Stimulated activated CD4-positive, alpha-beta T cell treated with anti-CD3 and anti-CD28 coated beads, Interleukin-2, amount 100 ng/mL, for 48 hours (primary cell): Measurements from ENCODE around the gene SLF2.
"Not testable (repeated sequence)": the region's sequence is repeated elsewhere in the genome, so short reads cannot be mapped to it uniquely, and the experiment has no call there.

Experiments
- DNase-seq, 2 donors: peaks; one replicate each; pipeline ENCODE4 v3.0.0-alpha.2; 2020

Gene SLF2

DNA sequence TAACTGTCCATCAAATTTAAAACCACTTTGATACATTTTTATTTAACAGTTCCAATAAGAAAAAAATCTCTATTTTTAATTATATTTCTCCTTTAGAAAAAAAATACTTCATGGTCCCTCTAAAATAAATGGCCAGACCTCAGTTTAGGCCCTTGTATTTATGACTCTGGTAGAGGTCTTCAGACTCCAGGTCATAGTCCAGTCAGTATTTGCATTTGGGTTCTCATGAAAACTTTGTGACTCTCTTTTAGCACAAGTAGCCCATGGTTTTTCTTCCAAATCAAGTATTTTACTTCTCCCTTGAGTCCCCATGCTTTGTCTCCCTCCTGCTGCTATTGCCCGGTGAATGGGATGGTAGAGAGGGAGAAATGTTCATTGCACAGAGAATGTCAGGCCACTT, 51.1 kb downstream of the SLF2 start:
- no peak for DNase-seq

DNA sequence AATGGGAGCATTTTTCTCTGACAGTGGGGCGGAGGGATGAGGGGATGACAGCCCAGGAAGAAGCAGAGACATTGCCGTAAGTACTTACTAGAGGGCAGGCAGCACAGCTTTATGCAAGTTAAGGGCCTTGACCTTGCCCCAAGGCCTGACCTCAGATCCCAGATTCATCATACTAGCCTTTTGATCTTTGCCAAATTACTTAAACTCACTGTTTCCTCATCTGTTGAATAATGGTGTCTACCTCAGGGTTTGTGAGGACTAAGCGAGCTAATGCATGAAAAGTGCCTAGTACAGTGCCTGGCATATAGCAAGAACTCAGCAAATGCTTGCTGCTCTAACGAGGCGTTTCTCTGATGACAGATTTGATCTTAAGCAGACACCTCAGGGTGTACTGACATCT, 53.1 kb downstream of the SLF2 start:
- DNase-seq = no peak

DNA sequence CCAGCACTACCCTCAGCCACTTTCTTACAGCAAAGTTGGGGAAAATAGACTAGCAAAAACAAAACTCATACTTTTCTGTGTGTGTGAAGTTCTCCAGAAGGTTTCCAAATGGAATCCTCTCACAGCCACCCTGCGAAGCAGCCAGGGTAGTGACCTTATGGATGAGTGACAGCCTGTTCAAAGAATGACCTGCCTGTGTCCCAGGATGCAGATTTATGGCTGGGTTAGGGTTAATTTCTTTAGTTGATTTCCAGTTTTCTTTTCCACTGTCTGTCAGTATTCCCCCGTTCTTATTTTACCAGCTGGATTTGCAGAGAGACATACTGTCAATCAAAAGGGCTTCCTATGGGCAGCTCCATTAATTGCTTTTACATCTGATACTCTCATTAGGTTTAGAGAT, 54.1 kb downstream of the SLF2 start:
- DNase-seq = no peak

DNA sequence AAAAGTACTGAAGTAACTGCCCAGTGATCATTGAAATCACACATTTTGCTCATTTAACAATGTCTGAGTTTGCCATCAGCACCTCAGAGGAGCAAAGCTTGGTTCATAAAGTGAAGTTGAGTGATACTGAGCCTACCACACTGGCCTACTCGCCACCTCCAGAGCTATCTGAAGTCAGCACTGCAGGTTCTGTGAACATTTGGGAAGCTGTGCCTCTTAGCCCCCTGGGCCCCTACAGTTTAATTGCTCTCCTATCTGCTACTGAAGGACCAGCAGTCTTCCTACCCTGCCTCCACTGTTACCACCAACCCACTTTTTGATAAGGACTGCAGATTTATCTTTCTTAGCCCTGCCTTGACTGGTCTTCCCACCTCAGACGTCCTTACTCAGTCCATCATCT, 54.6 kb downstream of the SLF2 start:
- DNase-seq = no peak

DNA sequence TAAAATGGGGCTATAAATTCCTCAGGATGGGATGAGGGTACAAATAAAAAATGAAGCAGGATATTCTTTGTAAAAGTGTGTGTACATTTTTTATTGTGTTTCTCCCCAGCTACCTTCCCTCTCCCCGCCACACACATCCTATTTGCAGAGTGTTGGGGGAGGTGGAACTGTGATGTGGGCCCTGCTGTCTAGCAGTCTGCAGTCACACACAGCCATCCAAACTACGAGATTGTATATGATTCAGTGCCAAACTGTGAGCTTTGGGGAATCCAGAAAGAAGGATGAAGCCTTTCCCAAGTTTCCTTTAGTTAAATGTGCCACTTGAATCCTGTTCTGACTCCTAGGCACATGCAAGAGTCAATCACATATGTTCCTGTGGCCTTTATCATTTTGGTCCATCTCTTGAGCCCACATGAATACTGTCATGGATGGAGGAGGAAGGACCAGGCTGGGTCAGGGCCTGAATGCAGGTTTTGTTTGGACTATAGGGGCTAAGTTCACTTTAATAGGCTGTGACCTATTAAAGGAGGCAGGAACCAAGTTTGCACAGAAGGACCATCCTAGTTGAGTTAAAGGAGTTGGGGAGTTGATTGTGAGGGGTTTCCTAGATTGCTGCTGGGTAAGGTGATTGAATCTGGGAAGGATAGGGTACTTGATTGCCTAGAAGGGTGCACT, 55.4 kb downstream of the SLF2 start:
- no peak for DNase-seq

DNA sequence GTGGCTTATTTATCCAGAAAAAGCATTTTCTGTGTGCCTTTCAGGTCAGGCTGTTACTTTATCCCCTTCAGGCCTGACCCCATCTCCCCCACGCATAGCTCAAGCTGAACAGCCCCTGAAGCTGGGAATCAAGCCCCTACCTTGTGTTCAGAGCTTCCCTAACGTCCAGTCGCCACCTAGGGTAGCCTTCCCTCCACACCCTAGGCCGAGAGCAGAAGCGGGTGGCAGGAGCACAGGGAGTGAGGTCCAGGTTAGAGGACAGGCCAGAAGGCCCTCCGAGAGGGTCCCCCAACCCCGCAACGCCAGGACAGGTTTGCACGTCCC, 56.1 kb downstream of the SLF2 start:
- DNase-seq = no peak

DNA sequence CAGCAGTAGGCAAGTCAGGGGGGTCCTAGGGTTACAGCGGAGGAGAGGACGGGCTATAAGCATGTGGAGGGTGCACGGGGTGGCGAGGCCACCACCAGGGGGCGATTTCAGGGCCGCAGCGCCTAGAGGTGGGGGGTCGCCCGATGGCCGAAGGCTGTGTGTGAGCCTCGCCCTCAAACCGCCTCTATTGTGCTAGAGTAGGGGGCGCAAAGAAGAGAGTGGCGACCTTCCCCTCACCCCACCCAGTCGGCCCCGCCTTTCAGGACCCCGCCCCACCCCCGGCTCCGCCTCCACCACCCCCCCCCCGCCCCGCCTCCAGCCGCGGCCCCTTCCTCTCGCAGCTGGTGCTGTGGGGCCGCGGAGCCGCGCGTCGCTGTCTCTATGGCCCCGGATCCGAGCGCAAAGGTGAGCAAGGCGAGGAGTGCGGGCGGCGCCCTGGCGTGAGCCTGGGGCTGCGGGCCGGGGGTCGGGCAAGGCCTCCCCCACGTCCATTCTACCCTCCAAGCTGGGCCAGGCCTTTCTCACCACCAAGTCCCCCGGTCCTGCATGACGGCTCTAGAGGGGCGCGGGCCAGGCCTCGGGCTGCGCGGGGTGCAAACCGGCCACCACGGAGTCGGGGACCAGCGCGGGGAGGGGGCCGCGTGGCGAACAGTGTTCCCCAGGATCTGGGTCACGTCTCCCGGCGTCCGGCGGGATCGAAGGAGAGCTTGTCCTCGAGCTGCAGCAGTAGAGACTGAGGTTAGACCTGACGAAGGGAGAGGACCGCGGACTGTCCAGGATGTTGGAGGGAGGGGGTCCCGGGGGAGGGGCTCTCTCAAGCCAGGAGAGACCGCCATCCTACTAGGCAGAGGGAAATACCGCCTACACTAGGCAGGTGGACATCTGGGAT, 56.7 kb downstream of the SLF2 start, which contains the start of gene SEMA4G:
TSS of gene SEMA4G (plus strand) at position 318 of the 889 bp plus-strand sequence. CDS start 3,409 bp downstream, outside the sequence.
- peak; percentile 42 to 45 for DNase-seq

DNA sequence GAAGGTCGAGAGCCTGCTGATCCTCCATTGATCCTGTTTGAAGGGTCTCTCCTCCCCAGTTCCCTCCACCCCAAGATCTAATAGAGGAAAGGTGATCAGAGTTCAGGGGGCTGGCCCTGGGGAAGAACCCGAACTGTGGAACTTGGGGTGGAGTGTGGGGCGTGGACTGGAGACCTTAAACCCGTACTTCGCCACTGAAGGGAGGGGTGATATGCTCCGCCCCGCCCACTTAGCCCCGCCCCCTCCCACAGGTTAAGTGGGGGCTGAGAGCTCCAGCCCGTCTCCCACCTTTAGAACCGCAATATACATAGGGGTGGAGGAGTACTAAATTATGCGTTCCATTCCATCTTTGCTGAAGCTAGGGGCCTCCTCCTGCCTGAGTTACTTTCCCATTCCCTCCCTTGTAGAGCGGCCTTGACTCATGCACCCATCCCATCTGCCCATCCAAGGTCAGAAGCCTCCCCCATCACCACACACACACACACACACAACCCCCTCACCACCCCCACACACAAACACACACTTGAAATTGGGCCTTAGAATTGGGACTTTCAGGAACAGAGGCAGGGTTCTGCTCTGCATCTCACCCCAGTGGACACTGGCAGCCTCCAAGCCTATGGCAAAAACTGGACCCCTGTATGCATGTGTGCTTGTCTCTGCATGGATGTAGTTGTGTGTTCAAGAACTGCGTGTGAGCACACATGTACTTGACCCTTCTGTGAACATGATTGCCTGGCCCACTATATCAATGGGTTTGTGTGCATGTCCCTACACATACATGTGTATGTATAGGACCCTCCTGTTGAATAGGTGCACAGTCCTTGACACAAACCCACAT, 57.5 kb downstream of the SLF2 start:
- no peak for DNase-seq

DNA sequence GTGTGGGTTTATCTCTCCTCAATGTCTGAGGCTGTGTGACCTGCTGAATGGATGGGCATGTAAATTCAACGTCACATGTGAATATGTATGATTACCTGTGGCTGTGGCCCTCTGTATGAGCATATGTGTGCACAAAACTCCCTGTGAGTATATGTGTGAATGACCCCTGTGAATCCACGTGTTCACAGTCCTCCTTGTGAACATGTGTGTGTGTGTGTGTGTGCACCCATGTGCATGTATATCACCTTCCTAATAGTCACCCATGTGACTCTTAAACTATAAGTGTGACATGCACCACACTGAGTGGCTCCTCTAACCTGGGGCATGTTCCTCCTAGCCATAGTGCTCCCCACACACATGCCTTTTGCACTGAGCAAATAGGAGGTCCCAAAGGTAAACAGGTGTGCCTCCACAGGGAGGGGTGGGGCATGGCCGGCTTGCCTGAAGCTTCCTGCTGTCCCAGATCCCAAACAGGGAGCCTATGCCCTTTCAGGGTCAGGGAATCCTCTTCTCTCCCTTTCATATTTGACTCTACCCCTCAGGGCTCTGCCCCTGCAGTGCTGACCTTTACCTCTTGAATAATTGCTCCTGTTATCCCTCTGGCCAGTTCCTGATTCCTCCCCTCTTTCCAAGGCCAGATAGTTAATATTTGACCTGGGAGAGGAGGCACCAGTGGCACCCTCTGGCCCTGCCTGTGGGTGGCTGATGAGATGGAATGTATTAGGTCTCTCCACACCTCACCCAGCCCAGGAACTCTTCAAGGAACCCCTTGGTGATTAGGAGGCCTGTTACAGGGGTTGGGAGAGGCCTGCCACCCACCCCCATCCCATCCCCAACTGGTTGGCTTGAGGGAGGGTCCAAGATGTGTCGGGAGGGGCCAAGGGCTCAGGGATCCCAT, 58.4 kb downstream of the SLF2 start:
- DNase-seq = no peak

DNA sequence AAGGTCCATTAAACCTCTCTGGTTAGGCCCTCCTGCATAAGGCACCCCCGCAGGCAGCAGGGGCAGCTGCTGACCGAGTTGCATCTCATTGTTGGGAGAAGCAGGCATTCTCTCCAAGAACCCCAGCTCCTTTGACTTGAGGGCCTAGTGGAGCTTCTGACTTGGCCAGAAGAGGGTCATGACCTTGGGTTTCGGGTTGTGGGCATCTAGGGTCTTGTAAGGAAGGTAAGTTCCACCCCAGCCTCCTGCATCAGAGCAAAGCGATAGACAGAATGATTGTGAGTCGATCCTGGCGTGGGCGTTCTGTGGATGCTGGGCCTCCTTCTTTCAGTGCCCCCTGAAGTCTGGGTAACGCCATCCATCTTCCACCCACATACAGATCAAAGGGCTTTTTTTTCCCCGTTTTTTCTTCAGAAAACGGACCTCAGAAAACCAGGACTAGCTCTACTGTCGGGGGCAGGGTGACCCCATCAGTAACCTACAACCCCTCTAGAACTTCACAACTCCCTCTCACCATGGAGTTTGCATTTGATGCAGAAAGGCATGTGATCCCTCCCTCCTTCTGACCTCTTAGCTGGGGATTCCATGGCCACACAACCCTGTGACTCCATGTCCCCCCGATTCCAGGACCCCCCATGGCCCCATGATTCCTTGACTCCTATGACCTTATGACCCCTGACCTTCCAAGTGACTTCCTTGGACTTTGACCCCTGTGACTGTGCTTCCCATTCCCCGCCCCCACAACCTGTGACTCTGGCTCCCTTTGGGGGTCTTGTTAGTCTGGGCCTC, 59.5 kb downstream of the SLF2 start:
- DNase-seq = no peak

DNA sequence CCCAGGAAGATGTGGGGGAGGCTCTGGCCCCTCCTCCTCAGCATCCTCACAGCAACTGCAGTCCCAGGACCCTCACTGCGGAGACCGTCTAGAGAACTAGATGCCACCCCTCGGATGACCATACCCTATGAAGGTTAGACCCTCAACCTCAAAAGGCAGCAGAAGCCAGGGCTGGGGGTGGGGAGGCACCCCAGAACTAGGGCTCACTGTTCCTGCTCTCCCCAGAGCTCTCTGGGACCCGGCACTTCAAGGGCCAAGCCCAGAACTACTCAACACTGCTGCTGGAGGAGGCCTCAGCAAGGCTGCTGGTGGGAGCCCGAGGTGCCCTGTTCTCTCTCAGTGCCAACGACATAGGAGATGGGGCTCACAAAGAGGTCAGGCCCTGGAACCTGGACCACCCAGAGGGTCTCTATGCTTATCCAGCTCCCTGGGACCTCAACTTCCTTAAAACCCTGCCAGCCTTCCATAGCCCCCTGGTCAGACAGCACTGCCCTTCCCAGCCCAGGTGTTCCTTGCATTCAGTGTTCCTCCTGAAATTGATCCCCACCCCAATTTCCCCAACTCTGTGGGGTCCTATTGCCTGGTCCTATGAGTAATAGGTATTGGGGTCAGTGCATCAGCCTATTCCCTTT, 60.3 kb downstream of the SLF2 start:
- DNase-seq = no peak

DNA sequence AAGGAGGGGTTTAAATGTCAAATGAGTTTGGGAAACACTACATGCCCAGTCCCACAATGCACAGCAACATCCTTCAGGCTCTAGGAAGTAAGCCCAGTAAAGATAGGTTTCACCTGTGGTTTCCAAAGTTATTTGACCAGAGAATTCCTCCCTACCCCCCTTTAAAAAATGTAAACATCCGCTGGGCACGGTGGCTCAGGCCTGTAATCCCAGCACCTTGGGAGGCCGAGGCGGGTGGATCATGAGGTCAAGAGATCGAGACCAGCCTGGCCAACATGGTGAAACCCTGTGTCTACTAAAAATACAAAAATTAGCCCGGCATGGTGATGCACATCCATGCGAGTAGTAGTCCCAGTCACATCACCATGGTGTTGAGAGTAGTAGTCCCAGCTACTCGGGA, 62.6 kb downstream of the SLF2 start:
- DNase-seq = not testable (repeated sequence)

DNA sequence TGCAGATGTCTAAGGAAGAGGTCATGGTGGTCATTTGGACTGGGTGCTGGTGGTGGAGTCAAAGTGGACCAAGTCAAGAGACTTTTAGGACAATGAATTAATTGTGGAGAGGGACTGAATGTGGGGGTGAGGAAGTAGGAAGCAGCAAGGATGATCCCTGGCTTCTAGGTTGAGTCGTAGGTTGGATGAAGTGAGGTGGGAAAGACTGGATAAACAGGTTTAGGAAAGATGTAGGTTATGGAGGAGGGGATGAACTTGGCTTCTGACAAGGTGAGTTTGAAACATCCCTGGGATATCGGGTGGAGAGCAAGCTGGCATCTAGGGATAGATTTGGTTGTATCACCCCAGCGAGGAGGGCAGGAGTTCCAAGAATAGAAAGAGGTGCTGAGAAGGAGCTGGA, 64.1 kb downstream of the SLF2 start:
- DNase-seq = no peak

DNA sequence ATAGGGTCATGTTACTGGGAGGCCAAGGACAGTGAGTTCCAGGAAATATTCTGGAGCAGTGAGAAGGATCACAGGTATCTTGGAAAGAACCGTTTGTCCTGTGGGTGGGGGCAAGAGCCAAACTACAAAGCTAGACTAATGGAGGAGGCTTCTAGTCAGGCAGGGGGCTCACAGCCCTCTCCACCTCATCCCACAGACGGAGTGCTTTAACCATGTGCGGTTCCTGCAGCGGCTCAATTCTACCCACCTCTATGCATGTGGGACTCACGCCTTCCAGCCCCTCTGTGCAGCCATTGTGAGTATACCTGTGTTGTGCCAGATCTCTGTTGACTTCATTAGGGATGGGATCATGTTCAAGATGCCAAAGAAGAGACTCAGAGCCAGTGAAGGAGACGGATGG, 64.7 kb downstream of the SLF2 start:
- no peak for DNase-seq

DNA sequence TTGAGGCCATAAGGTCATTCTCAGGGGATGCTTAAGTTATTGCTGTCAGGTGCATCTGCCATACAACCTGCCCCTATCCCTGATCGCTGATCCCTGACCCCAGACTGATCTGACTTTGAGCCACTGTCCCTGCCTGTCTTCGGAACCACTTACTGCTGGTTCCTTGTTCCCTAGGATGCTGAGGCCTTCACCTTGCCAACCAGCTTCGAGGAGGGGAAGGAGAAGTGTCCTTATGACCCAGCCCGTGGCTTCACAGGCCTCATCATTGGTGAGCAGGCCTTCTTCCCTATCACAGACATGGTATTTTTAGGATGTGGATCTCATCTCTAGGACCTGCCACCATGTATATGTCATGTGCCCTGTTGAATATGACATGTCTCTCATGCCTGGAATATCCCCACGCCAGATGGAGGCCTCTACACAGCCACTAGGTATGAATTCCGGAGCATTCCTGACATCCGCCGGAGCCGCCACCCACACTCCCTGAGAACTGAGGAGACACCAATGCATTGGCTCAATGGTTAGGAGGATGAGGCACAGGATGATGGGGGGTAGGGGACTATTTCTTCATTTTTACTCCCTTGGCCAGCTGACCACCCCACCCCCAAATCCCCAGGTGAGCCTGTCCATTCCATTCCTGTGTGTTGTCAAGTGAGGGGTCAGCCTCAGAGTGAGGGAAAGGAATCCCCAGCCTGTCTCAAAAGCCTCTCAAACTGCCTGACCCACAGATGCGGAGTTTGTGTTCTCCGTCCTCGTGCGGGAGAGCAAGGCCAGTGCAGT, 65.5 kb downstream of the SLF2 start:
- DNase-seq = no peak

DNA sequence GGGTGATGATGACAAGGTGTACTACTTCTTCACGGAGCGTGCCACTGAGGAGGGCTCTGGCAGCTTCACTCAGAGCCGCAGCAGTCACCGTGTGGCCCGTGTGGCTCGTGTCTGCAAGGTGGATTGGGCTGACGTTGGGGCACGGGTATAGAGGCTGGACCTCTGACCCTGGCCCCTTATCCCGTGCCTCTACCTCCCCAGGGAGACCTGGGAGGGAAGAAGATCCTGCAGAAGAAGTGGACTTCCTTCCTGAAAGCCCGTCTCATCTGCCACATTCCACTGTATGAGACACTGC, 66.1 kb downstream of the SLF2 start:
- no peak for DNase-seq

DNA sequence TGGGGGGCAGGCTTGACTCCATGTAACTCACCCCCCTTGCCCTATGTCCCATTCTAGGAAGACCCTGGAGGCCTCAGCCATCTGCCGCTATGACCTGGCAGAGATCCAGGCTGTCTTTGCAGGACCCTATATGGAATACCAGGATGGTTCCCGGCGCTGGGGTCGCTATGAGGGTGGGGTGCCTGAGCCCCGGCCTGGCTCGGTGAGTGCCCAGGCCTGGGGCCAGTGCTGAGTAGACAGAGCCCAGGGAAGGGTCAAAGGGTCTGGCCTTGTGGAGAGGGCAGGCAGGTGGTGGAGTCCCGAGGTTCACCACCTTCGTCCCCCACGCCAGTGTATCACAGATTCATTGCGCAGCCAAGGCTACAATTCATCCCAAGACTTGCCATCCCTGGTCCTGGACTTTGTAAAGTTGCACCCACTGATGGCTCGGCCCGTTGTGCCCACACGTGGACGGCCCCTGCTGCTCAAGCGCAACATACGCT, 67.1 kb downstream of the SLF2 start:
- DNase-seq = no peak

DNA sequence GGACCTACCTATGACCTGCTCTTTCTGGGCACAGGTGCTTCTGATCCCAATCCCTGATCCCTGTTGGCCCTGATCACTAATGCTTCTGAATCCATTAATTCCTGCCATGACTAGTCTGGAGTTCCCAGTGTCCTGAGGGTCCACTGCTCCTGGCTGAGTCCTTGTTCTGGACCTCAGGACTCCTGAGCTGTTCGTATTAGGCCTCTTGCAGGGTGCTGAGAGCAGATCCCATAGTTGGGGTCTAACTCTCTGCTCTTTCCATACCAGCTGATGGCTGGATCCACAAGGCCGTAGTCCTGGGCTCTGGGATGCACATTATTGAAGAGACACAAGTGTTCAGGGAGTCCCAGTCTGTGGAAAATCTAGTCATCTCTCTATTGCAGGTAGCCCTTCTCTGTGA, 67.5 kb downstream of the SLF2 start:
- DNase-seq = no peak

DNA sequence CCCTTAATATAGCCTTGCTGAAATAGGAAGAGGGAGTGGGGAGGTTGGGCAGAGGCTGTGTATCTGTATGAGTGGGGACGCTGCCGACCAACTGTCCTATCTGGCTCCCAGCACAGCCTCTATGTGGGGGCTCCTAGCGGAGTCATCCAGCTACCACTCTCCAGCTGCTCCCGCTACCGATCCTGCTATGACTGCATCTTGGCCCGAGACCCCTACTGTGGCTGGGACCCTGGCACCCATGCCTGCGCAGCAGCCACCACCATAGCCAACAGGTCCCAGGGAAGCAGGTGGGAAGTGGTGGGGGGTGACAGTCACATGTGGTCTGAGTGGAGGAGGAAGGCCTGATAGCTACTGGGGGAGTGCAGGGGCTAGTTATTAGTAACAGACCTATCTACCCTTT, 67.9 kb downstream of the SLF2 start:
- DNase-seq = no peak

DNA sequence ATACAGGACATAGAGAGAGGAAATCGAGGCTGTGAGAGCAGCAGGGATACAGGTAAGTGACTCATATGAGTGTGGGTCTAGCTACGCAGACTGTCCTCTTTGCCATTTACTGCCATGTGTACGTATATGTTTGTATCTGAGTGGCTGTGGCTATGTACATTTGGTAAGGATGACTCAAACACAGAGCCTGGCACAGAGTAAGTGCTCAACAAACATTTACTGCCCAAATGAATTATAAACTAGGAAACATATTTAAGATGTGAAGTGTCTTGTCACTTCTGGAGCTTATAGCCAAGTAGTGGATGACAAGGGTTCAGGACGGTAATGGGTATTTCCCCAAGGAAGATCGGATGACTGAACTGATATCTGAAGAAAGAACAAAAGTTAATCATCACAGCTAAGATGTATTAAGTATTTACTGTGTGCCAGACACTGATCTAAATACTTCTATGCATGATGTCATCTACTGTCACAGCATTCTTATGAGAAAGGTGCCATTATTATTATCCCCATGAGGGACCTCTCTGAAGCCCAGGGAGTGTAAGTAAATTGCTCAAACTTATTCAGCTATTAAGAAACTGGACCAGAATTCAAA, 68.5 kb downstream of the SLF2 start:
- no peak for DNase-seq
